SIG-M5 treated with dmso at 0.1 percent for 504 hours (cell line): ENCODE results near the gene DPF3.

Experiments used
- DNase-seq: peaks from one replicate; lab custom pipeline; 2025; ENCODE audit not compliant: unreplicated experiment; lab: John Stamatoyannopoulos, UW

The DPF3 gene

DNA sequence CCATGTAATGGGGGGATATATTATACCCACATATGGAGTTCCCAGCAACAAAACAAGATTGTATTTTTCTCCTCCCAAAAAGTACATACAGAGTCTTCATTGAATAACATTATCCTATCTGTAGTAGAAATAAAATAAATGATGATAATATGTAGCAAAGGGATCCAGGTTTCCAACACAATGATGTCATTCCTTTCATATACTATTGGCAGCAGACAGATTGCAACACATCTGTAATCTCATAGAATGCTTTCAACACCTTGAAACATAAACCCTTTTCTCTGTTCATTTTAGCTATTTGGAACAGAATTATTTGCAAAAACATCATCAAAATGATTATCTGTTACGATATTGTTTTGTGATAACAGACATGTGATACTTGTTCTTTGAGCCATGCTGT, 317.6 kb downstream of the DPF3 start:
- no peak for DNase-seq

DNA sequence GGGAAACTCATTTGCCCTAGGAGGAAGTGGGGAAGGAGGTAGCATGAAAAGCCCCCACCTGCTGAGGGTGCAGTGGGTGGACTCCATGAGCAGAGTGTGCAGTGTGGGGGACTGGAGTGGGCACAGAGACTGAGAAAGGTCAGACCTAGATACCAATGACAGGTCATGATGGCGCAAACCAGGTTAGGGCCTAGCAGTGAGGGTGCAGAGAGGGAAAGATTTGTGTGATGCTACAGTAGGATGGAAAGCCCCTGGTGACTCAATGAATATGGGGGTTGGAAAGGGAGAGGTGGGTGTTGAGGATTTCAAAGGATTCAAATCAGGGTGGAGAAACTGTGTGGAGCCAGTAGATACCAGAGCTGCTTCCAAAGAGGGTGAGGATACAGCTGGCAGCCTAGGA, 319.2 kb downstream of the DPF3 start:
- DNase-seq = no peak

DNA sequence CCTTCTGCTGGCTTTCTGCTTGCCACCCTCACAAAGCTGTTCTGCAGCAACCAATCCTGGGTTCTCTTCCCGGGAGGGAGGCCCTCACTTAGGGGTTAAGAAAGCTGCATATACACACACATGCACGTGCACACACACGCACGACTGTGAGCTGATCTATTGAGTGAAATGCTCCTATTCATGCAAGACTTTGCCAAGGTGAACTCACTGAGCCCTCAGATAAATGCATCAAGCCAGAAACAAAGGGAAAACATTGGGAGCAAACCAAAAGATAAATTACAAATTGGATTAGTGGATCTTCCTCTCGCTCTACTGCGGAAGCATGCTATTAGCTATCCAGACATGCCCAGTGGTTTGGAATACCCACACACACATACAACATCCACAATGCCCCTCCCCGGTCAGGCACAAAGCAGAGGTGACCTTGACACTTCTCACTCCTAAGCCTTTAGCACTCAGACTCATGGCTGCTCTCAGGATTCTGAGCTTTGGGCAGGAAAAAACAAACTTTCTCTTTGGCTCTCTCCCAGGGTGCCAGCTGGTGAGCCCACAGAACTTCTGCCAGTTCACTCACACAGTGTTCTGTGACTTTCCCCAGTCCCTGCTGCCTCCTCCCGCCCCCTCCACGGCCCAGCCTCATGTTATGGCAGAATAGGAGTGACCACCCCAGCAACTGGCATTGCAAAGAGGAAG, 320.0 kb downstream of the DPF3 start:
- DNase-seq = no peak
